DMS53 (cell line): ENCODE results near the gene KRT28.
"Not testable (repeated sequence)": the region's sequence is repeated elsewhere in the genome, so short reads cannot be mapped to it uniquely, and the experiment has no call there.

Experiments used
- DNase-seq: peaks from one replicate; lab custom pipeline; 2025; lab: John Stamatoyannopoulos, UW

Gene KRT28

GRCh38 chr17:40818733-40819527 lies 19.2 kb upstream of the KRT28 start:
- DNase-seq, result peak; percentile 88

- DNase-seq, result no peak
These were observed 18.6 kb upstream of the KRT28 start for GRCh38 chr17:40818343-40818732.

GRCh38 chr17:40817103-40817682 lies 17.4 kb upstream of the KRT28 start:
- DNase-seq, result no peak

GRCh38 chr17:40816569-40816968 lies 16.8 kb upstream of the KRT28 start:
- DNase-seq, result no peak

GRCh38 chr17:40815381-40815780 lies 15.6 kb upstream of the KRT28 start:
- DNase-seq, result no peak

DNA sequence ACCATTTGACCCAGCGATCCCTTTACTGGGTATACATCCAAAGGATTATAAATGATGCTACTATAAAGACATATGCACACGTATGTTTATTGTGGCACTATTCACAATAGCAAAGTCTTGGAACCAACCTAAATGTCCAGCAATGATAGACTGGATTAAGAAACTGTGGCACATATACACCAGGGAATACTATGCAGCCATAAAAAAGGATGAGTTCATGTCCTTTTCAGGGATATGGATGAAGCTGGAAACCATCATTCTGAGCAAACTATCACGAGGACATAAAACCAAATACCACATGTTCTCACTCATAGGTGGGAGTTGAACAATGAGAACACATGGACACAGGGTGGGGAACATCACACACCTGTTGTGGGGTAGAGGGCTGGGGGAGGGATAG lies 14.9 kb upstream of the KRT28 start:
- DNase-seq, result not testable (repeated sequence)

GRCh38 chr17:40813804-40814203 lies 14.0 kb upstream of the KRT28 start:
- no peak for DNase-seq

DNA sequence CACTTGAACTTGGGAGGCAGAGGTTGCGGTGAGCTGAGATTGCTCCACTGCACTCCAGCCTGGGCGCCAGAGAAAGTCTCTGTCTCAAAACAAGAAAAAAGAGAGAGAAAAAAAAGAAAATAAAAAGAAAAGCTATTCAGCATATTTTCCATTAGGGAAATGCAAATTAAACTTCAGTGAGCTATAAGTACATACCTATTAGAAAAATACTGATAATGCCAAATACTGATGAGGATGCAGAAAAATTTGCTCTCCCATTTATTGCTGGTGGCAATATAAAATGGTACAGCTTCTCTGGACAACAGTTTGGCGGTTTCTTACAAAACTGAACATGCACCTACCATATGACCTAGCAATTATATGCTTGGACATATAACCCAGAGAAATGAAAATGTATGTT lies 12.9 kb upstream of the KRT28 start:
- DNase-seq, result no peak

GRCh38 chr17:40810494-40810893 lies 10.7 kb upstream of the KRT28 start:
- no peak for DNase-seq

DNA sequence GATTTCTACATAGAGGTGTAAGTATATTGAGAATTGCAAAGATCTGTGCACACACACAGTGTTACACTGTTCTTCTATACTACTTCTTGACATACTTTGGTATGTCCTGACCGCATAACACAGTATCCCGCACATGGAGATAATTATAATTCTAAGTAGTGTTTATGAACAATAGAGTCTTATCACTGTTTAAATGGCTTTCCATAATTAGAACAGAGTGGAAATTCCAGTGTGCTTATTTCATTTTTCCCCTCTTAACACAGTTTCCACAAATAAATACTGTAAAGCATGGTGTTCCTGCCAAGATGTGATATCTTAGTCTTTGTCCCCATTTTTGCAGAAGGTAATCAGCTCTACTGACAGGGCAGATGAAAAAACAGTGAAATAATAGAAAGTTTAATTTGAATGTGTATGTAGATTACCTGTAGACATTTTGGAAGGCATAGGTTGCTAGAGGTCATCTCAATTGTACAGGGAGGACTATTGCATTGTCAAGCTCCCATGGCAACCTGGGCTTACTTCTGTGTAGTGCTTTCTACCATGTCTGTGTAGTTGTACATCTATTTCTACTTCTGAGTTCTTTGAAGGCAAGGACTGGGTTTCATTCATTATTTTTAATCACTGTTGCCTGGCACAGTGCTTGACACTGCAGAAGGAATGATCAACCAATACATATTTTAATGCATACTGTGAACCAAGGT lies 10.1 kb upstream of the KRT28 start:
- no peak for DNase-seq

GRCh38 chr17:40806131-40806530 lies 6.4 kb upstream of the KRT28 start:
- no peak for DNase-seq

- peak; percentile 89 for DNase-seq
These were observed 3.9 kb upstream of the KRT28 start for GRCh38 chr17:40803617-40804082.

- DNase-seq, result no peak
These were observed 1.4 kb upstream of the KRT28 start for GRCh38 chr17:40801157-40801556.

DNA sequence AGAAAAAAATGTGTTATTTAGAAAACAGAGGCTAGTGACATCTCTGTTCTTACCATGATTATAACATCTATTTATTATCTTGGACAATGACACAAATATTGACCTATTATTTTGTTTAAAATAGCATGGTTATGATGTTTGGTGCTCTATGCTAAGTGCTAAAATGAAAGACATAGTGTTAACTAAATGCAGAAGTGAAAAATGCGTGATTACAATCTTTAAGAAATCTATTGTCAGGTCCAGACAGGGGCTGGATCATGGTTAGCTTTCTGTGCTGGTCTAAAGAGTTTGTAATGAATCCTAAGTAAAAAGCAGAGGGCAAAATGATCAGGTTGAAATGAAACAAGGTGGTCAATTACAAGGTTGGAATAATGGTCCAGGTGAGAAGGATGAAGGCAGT lies 622 bp upstream of the KRT28 start:
- no peak for DNase-seq

DNA sequence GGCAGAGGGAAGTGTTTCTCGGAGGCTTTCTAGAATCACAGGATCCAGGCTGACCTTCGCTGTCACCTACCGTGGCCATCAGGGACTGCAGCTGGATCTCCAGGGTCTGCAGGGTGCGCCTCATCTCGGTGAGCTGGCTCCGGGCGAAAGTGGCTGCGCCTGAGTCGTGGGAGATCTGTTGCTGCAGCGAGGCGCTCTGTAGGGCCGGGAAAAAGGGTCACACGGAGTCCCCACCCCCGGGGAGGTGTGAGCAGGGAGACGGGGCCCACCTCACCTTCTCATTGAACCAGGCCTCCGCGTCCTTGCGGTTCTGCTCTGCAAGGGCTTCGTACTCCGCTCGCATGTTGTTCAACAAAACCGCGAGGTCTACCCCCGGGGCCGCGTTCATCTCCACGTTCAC lies 2.9 kb downstream of the KRT28 start:
- no peak for DNase-seq

GRCh38 chr17:40795019-40795667 lies 4.6 kb downstream of the KRT28 start:
- DNase-seq, result no peak

- no peak for DNase-seq
These were observed 5.3 kb downstream of the KRT28 start for GRCh38 chr17:40794466-40794865.

DNA sequence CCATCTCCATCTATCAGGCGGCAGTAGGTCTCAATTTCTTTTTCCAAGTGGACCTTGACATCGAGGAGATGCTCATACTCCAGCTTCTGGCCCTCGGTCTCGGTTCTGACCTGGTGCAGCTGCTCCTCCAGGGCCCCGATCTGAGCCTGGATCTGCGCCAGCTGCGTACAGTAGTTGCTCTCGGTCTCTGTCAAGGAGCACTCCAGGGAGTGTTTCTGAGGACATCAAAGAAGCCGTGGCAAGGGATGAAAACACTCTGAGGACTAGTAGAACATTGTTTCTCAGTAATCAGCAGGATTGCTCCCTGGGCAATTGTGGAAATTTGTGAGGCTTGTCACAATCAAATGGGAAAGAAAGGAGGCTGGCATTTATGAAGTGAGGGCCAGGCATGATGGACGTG lies 5.9 kb downstream of the KRT28 start:
- DNase-seq, result no peak

DNA sequence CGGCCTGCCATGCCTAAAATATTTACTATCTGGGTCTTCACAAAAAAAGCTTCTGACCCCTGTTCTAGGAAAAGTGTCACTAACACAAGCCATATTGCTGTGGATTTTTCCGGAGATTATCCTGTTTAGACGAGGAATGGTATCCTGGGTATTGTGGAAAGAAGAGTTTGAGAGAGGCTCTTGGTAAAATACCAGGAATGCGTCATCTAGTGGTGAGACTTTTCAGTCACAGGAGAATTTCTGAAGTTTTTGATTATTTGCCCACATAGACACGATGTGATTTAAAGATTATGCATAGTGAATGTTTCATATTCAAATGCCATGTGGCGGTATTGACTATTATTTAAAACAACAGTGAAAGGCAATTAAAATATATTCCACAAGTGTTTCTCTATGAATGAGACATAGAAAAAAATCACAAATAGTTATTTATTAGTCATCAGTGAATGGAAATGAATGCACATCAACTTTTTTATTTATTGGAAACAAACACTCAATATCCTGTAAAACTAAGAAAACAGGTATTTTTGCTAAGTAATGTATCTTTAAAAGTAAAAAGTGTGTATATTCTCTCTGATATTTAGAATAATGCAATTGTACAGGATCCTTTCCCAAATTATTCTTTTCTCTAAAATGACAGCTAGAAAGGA lies 7.8 kb downstream of the KRT28 start:
- DNase-seq, result peak; percentile 62

DNA sequence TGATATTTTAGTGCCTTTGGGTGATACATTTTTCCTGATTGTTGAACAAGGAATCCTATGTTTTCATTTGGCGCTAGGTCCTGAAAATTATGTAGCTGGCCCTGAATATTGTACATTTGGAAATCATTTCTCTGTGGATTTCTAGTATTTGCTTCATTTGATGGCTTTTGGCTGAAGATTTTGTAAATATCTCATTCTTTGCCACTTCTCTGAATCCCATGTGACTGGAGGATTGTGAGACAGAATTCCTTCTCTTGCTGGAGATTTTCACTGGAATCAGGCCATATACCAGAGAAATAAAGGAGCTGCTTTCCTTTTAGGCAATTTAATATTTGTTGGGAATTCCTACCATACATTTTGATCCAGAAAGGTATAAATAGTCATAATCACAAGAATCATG lies 8.6 kb downstream of the KRT28 start:
- no peak for DNase-seq

- DNase-seq, result no peak
These were observed 17.3 kb downstream of the KRT28 start, which contains the start of gene KRT27 for GRCh38 chr17:40782450-40782849. Gene KRT27, minus strand, starts transcription at chr17:40782550. Its CDS starts 57 bp downstream, at chr17:40782493.
